IMR-90 (cell line): ENCODE results near the gene NR2C2. TPM values are rescaled to one million over a fixed set of nuclear protein-coding genes. Genes with fewer than 3 reads are reported as not detected.

Experiments used
- ATAC-seq: fragments of 200-7000 bp; cut with Tn5 transposase; 2 replicates; pipeline ENCODE4 v1.9.1; 2020; ENCODE audit warnings: low read depth, mild to moderate bottlenecking, moderate library complexity
- BruUV-seq: library from RNA; stranded (reverse); fragments of 400-500 nt; replicated peaks from 2 replicates; lab custom pipeline; 2021; lab: Mats Ljungman, UMichigan
- CTCF ChIA-PET: fragments of 300-600 bp; formaldehyde crosslinking; extraction: SDS; loops from one replicate; lab custom pipeline; 2021; ENCODE audit warnings: antibody characterized with exemption; lab: Yijun Ruan, JAX
- POLR2A ChIA-PET: fragments of 300-600 bp; sonication (Branson Sonifier 250); formaldehyde crosslinking; loops from one replicate; lab custom pipeline; 2022; ENCODE audit warnings: antibody characterized with exemption; ENCODE audit not compliant: unreplicated experiment; lab: Charles Lee
- DNase-seq: peaks from one replicate; pipeline ENCODE4 v3.0.0; 2013
- H2AFZ ChIP-seq: replicated peaks from 2 replicates; pipeline ENCODE3; 2013; ENCODE audit warnings: low read length, mild to moderate bottlenecking; ENCODE audit not compliant: poor library complexity
- H2AK5ac ChIP-seq: 2 replicates; pipeline ENCODE4 v1.6.1; 2013; ENCODE audit warnings: low read depth, low read length, inconsistent platforms
- H2AK9ac ChIP-seq: replicated peaks from 2 replicates; pipeline ENCODE3; 2013; ENCODE audit warnings: mild to moderate bottlenecking, low read depth, low read length, moderate library complexity; ENCODE audit not compliant: poor library complexity
- H2BK120ac ChIP-seq: 2 replicates; pipeline ENCODE4 v1.6.1; 2013; ENCODE audit warnings: low read depth, low read length, inconsistent platforms
- H2BK15ac ChIP-seq: 3 replicates; pipeline ENCODE4 v1.6.1; 2013; ENCODE audit warnings: low read depth, low read length, inconsistent platforms
- H2BK20ac ChIP-seq: 2 replicates; pipeline ENCODE4 v1.6.1; 2013; ENCODE audit warnings: low read depth, mild to moderate bottlenecking, inconsistent platforms, low read length, moderate library complexity
- H2BK5ac ChIP-seq: 2 replicates; pipeline ENCODE4 v1.6.1; 2013; ENCODE audit warnings: mild to moderate bottlenecking, low read depth, low read length, inconsistent platforms; ENCODE audit not compliant: poor library complexity, severe bottlenecking
- H3K14ac ChIP-seq: replicated peaks from 2 replicates; pipeline ENCODE4 v1.6.1; 2013; ENCODE audit warnings: low read depth, low read length, inconsistent platforms
- H3K18ac ChIP-seq: 2 replicates; pipeline ENCODE4 v1.6.1; 2013; ENCODE audit warnings: low read depth, low read length, control low read depth
- H3K23ac ChIP-seq: 2 replicates; pipeline ENCODE4 v1.6.1; 2013; ENCODE audit warnings: low read depth, low read length, inconsistent platforms
- H3K27ac ChIP-seq: 2 replicates; pipeline ENCODE4 v1.5.1; 2013; ENCODE audit warnings: mild to moderate bottlenecking, control low read depth, low read length; ENCODE audit not compliant: insufficient read depth
- H3K27me3 ChIP-seq: 2 replicates; pipeline ENCODE4 v1.6.1; 2013; ENCODE audit warnings: low read length; ENCODE audit not compliant: control insufficient read depth, insufficient read depth
- H3K36me3 ChIP-seq: 2 replicates; pipeline ENCODE4 v1.6.1; 2013; ENCODE audit warnings: low read length, mixed read lengths; ENCODE audit not compliant: control insufficient read depth, insufficient read depth
- H3K4ac ChIP-seq: 2 replicates; pipeline ENCODE4 v1.6.1; 2013; ENCODE audit warnings: low read depth, low read length, inconsistent platforms
- H3K4me1 ChIP-seq: 2 replicates; pipeline ENCODE4 v1.6.1; 2013; ENCODE audit warnings: low read length, mixed read lengths; ENCODE audit not compliant: control insufficient read depth, insufficient read depth
- H3K4me2 ChIP-seq: 2 replicates; pipeline ENCODE4 v1.6.1; 2013; ENCODE audit warnings: low read depth, mild to moderate bottlenecking, control low read depth, low read length, moderate library complexity
- H3K4me3 ChIP-seq: 2 replicates; pipeline ENCODE4 v1.5.1; 2013; ENCODE audit warnings: low read depth, mild to moderate bottlenecking, control low read depth, low read length, moderate library complexity; ENCODE audit not compliant: insufficient read depth
- H3K56ac ChIP-seq: 2 replicates; pipeline ENCODE4 v1.6.1; 2013; ENCODE audit warnings: low read length, inconsistent platforms; ENCODE audit not compliant: insufficient read depth; ENCODE audit errors: extremely low read depth
- H3K79me1 ChIP-seq, 2 experiments: 2 replicates each; pipeline ENCODE4 v1.6.1; 2013; ENCODE audit warnings: low read length in 2 of 2, inconsistent platforms in 1 of 2, low read depth in 1 of 2
- H3K9ac ChIP-seq: 2 replicates; pipeline ENCODE4 v1.6.1; 2013; ENCODE audit warnings: low read depth, low read length, control low read depth
- H3K9me1 ChIP-seq: 2 replicates; pipeline ENCODE4 v1.6.1; 2013; ENCODE audit warnings: low read length, inconsistent platforms; ENCODE audit not compliant: insufficient read depth
- H3K9me3 ChIP-seq: 2 replicates; pipeline ENCODE4 v1.6.1; 2013; ENCODE audit warnings: low read length; ENCODE audit not compliant: control insufficient read depth, insufficient read depth
- H4K20me1 ChIP-seq: 2 replicates; pipeline ENCODE4 v1.6.1; 2013; ENCODE audit warnings: low read length, inconsistent platforms; ENCODE audit not compliant: insufficient read depth
- H4K5ac ChIP-seq: 2 replicates; pipeline ENCODE4 v1.6.1; 2013; ENCODE audit warnings: mild to moderate bottlenecking, low read depth, low read length, control low read depth
- H4K8ac ChIP-seq, 2 experiments: 2 replicates each; pipeline ENCODE4 v1.6.1; 2013; ENCODE audit warnings: low read depth in 2 of 2, low read length in 2 of 2, control low read depth in 1 of 2, inconsistent platforms in 1 of 2
- H4K91ac ChIP-seq: 2 replicates; pipeline ENCODE4 v1.6.1; 2013; ENCODE audit warnings: low read depth, low read length, inconsistent platforms; ENCODE audit not compliant: insufficient read depth
- BHLHE40 ChIP-seq: fragments of 150-350 bp; IDR thresholded peaks from 2 replicates; pipeline ENCODE4 v1.6.1; 2016; ENCODE audit warnings: mild to moderate bottlenecking, low read depth, low read length
- CEBPB ChIP-seq: IDR thresholded peaks from 2 replicates; pipeline ENCODE4 v1.6.1; 2012; ENCODE audit warnings: low read depth, low read length, improper control_type of control experiment
- CHD1 ChIP-seq: IDR thresholded peaks from 2 replicates; pipeline ENCODE4 v1.6.1; 2012; ENCODE audit warnings: low read depth, low read length, improper control_type of control experiment
- FOS ChIP-seq: fragments of 150-350 bp; IDR thresholded peaks from 2 replicates; pipeline ENCODE4 v1.6.1; 2016; ENCODE audit warnings: low read depth, low read length
- MAFK ChIP-seq: IDR thresholded peaks from 2 replicates; pipeline ENCODE4 v1.6.1; 2012; ENCODE audit warnings: low read depth, low read length, improper control_type of control experiment
- MAZ ChIP-seq: IDR thresholded peaks from 2 replicates; pipeline ENCODE4 v1.6.1; 2012; ENCODE audit warnings: low read depth, mild to moderate bottlenecking, low read length, improper control_type of control experiment, moderate library complexity, borderline replicate concordance
- MXI1 ChIP-seq: IDR thresholded peaks from 2 replicates; pipeline ENCODE4 v1.6.1; 2012; ENCODE audit warnings: low read depth, mild to moderate bottlenecking, low read length, moderate library complexity, borderline replicate concordance
- NFE2L2 ChIP-seq: fragments of 150-350 bp; IDR thresholded peaks from 2 replicates; pipeline ENCODE4 v1.6.1; 2016; ENCODE audit warnings: low read depth, mild to moderate bottlenecking, low read length
- POLR2A ChIP-seq: IDR thresholded peaks from 2 replicates; pipeline ENCODE4 v1.6.1; 2012; ENCODE audit warnings: mild to moderate bottlenecking, low read depth, low read length
- RAD21 ChIP-seq: IDR thresholded peaks from 2 replicates; pipeline ENCODE4 v1.6.1; 2012; ENCODE audit warnings: low read length, improper control_type of control experiment
- RCOR1 ChIP-seq: IDR thresholded peaks from 2 replicates; pipeline ENCODE4 v1.6.1; 2012; ENCODE audit warnings: mild to moderate bottlenecking, low read length, improper control_type of control experiment; ENCODE audit not compliant: insufficient replicate concordance
- SMC3 ChIP-seq: fragments of 150-350 bp; IDR thresholded peaks from 2 replicates; pipeline ENCODE4 v1.6.1; 2016; ENCODE audit warnings: low read depth, mild to moderate bottlenecking, antibody characterized with exemption, low read length, moderate library complexity
- WGBS, 2 experiments: methylation state at CpG; one replicate each; pipeline versions ENCODE4 v1.1.5 to v1.1.7; 2013; ENCODE audit warnings: missing lambda C conversion rate in 2 of 2; ENCODE audit not compliant: insufficient read length in 1 of 2; ENCODE audit errors: extremely low coverage in 2 of 2; 5-methylcytosine and 5-hydroxymethylcytosine counted together
- dilution Hi-C: fragments of 300-500 bp; cut with HindIII; formaldehyde crosslinking; loops from one replicate; pipeline ENCODE4 v1.14.3; 2018; ENCODE audit warnings: low sequenced_read_pairs; ENCODE audit not compliant: unreplicated experiment
- in situ Hi-C: fragments of 300-500 bp; cut with MboI; formaldehyde crosslinking; loops from 3 replicates; pipeline ENCODE4 v1.14.3; 2019; ENCODE audit warnings: low sequenced_read_pairs, inconsistent platforms, mixed read lengths
- intact Hi-C: fragments of 100-400 bp; cut with micrococcal nuclease; formaldehyde crosslinking; loops from 2 replicates; pipeline ENCODE4 v1.10.0; 2022
- polyA plus RNA-seq, 3 experiments: library from polyadenylated mRNA; depleted of rRNA; stranded (reverse); fragments of >200 nt; gene quantifications; 2 replicates each; pipeline ENCODE4 v1.2.3, GENCODE V29; 2012; ENCODE audit warnings: low replicate concordance in 1 of 3
- total RNA-seq: library from RNA; depleted of rRNA; stranded (reverse); fragments of >200 nt; gene quantifications from 2 replicates; pipeline ENCODE4 v1.2.3, GENCODE V29; 2012
- TF ChIP-seq, protein P1 (sequence below): conservative IDR thresholded peaks from 2 replicates; pipeline ENCODE4 v1.5.1; 2012; ENCODE audit warnings: mild to moderate bottlenecking, low read depth, low read length, improper control_type of control experiment
- TF ChIP-seq, protein P2 (sequence below): fragments of 150-350 bp; IDR thresholded peaks from 2 replicates; pipeline ENCODE4 v1.6.1; 2016; ENCODE audit warnings: low read depth, mild to moderate bottlenecking, low read length, moderate library complexity, borderline replicate concordance
- TF ChIP-seq, protein P3 (sequence below): fragments of 150-350 bp; IDR thresholded peaks from 2 replicates; pipeline ENCODE4 v1.6.1; 2017; ENCODE audit warnings: mild to moderate bottlenecking, antibody characterized with exemption, low read length, low read depth

Gene NR2C2
- total and polyA plus RNA-seq, 2 of the 4 experiments (the other 2 are of a cell fraction) = 10.4 to 13.8 TPM

DNA sequence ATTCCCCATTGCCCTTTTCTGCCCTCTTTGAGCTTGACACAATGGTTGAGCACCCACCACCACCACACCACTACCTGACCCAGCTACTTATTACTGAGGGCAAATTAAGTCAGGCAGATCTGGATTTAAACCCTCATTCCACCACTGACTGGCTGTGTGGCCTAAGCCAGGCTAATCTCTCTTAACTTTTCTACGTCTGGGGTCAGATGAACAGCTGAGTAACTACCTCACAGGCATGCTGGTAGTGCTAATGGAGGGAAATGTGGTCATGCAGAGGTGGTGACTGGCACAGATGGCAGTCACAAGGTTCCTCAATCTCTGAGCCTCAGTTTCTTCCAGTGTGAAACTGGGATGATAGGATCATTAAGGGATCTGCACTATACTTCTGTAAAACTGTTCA is 122.1 kb downstream of the NR2C2 start:
- Histone ChIP-seq H2BK15ac (no peak overlapping the region), H2BK120ac (no peak overlapping the region), H3K14ac (no peak overlapping the region), H3K9ac (no peak overlapping the region), H3K4me2 (no peak overlapping the region), H3K4me3 (no peak overlapping the region), H4K20me1 (no peaks in the 10 kb centered on the region), H3K9me3 (no peaks in the 10 kb centered on the region), H4K8ac (no peak overlapping the region), H3K4ac (no peak overlapping the region), H3K27me3 (no peaks in the 10 kb centered on the region), H3K4me1 (no peaks in the 10 kb centered on the region), H3K36me3 (peaks cover 22% of the 10 kb centered on the region), H2AFZ (no peak overlapping the region), H2BK5ac (no peak overlapping the region), H3K79me1 (peaks cover 5 to 8% of the 10 kb centered on the region in 2 experiments; a peak in 2 of 4 replicates), H3K23ac (no peak overlapping the region), H3K56ac (no peak overlapping the region), H3K9me1 (no peaks in the 10 kb centered on the region), H4K5ac (no peak overlapping the region), H3K18ac (no peak overlapping the region), H3K27ac (no peak overlapping the region), H4K91ac (no peak overlapping the region), H2BK20ac (no peak overlapping the region), H2AK9ac (no peak overlapping the region), H2AK5ac (no peak overlapping the region)
- WGBS, 2 experiments = no CpG with 5 or more reads among the region's 1 CpG
- ChIA-PET POLR2A (no interaction called here), CTCF (no interaction called here)
- TF ChIP-seq, protein P1, sequence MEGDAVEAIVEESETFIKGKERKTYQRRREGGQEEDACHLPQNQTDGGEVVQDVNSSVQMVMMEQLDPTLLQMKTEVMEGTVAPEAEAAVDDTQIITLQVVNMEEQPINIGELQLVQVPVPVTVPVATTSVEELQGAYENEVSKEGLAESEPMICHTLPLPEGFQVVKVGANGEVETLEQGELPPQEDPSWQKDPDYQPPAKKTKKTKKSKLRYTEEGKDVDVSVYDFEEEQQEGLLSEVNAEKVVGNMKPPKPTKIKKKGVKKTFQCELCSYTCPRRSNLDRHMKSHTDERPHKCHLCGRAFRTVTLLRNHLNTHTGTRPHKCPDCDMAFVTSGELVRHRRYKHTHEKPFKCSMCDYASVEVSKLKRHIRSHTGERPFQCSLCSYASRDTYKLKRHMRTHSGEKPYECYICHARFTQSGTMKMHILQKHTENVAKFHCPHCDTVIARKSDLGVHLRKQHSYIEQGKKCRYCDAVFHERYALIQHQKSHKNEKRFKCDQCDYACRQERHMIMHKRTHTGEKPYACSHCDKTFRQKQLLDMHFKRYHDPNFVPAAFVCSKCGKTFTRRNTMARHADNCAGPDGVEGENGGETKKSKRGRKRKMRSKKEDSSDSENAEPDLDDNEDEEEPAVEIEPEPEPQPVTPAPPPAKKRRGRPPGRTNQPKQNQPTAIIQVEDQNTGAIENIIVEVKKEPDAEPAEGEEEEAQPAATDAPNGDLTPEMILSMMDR = no peak
- TF ChIP-seq NFE2L2 = no peak
- TF ChIP-seq MAFK = no peak
- TF ChIP-seq POLR2A = no peak
- TF ChIP-seq, protein P2, sequence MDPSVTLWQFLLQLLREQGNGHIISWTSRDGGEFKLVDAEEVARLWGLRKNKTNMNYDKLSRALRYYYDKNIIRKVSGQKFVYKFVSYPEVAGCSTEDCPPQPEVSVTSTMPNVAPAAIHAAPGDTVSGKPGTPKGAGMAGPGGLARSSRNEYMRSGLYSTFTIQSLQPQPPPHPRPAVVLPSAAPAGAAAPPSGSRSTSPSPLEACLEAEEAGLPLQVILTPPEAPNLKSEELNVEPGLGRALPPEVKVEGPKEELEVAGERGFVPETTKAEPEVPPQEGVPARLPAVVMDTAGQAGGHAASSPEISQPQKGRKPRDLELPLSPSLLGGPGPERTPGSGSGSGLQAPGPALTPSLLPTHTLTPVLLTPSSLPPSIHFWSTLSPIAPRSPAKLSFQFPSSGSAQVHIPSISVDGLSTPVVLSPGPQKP = no peak
- no peak for TF ChIP-seq FOS
- TF ChIP-seq MAZ = no peak
- TF ChIP-seq MXI1 = no peak
- TF ChIP-seq, protein P3, sequence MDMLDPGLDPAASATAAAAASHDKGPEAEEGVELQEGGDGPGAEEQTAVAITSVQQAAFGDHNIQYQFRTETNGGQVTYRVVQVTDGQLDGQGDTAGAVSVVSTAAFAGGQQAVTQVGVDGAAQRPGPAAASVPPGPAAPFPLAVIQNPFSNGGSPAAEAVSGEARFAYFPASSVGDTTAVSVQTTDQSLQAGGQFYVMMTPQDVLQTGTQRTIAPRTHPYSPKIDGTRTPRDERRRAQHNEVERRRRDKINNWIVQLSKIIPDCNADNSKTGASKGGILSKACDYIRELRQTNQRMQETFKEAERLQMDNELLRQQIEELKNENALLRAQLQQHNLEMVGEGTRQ = no peak
- no peak for TF ChIP-seq BHLHE40
- TF ChIP-seq CHD1 = no peak
- TF ChIP-seq SMC3 = no peak
- TF ChIP-seq CEBPB = no peak
- TF ChIP-seq RCOR1 = no peak
- no peak for TF ChIP-seq RAD21
- no peak for ATAC-seq
- intact Hi-C loops = no loop called here
- DNase-seq = no peak
- in situ Hi-C loops = no loop called here
- BruUV-seq = no TSS peak
- dilution Hi-C loops = no loop called here
